TTC549 (cell line): ENCODE measurements around the gene PPP4R2.

ENCODE experiments used
- FAIRE-seq: peaks from 2 replicates; lab custom pipeline; 2012; peaks lifted over from hg19 to GRCh38; lab: Jason Lieb, UNC

Gene PPP4R2, protein sequence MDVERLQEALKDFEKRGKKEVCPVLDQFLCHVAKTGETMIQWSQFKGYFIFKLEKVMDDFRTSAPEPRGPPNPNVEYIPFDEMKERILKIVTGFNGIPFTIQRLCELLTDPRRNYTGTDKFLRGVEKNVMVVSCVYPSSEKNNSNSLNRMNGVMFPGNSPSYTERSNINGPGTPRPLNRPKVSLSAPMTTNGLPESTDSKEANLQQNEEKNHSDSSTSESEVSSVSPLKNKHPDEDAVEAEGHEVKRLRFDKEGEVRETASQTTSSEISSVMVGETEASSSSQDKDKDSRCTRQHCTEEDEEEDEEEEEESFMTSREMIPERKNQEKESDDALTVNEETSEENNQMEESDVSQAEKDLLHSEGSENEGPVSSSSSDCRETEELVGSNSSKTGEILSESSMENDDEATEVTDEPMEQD

GRCh38 chr3:72996473-72997333 is at the start of gene PPP4R2:
Gene PPP4R2 (plus strand): TSS chr3:72996811. CDS start chr3:72997038, 227 bp downstream.
- no peak for FAIRE-seq

DNA sequence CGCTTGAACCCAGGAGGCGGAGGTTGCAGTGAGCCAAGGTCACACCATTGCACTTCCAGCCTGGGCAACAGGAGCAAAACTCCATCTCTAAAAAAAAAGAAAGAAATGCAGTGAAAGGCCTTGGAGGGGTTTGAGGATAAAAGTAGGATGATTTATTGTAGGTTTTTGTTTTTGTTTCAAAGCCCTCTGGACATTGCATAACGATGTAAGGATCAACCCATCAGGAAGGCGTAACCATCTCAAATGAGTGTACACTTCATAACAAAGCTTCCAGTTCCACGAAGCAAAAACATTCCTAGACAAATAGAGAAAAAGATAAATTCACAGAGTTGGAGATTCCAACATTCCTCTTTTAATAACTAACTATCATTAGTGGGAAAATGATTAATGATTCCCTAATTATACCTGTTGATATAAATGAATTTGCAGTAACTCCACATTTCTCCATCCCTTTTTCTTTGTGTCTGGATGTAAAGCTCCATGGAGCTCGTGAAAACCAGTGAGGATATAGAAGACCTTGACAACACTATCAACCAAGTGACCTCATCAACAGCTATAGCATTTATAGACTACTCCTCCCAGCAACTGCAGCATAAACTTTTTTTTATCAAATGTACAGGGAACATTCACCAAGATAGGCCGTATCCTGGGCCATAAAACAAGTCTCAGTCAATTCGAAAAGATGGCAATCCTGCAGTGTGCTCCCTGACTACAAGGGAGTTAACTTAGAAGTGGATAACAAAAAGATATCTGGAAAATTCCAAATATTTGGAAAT is 48.7 kb upstream of the PPP4R2 start:
- no peak for FAIRE-seq

GRCh38 chr3:72949016-72949415 is 47.6 kb upstream of the PPP4R2 start:
- no peak for FAIRE-seq

DNA sequence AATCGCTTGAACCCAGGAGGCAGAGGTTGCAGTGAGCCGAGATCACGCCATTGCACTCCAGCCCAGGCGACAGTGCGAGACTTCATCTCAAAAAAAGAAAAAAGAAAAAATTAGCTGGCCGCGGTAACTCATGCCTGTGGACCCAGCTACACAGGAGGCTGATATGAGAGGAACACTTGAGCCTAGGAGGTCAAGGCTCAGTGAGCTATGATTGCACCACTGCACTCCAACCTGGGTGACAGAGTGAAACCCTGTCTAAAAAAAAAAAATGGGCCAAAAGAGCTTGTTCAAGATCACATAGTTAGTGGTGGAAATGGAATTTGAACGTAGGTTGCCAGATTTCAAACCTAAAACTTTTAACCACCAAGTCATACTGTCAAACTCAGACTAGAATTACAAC is 46.2 kb upstream of the PPP4R2 start:
- no peak for FAIRE-seq

DNA sequence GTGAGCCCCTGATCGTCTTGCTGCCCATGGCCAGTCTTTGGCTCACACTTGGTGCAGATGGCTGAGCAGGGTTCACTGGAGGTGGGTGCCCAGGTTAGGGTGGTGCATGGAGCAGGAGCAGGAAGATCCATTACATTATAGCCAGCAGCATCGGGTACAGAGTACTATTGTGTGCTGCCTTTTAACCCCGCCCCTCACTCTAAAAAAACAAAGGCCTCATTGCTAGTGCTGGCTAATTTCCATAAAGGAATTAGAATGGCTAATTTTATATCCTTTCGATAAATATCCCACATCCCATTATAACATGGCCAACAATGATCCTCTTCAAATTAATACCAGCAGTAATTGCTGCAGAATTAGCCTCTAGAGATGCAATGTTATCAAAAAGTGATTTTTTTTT is 45.8 kb upstream of the PPP4R2 start:
- FAIRE-seq = no peak

DNA sequence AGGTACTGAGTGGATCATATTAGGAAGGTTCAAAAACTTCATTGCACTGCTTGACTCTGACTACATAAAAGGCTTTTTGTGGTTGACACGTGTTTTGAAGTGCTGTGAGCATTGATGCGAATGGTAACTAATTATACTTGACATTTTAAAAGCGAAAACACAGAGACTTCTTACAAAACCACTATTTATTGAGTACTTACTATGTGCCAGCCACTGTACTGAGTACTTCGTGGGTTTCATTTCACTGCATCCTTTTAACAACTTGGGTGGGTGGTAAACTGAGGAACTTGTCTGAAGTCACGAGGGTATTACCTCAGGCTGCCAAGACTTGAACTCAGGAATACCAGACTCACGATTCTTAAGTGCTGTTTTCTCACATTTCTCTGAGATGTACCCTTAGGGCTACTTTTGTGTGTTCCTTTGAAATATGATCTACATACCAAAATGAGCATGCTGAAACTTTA is 45.3 kb upstream of the PPP4R2 start:
- no peak for FAIRE-seq

- FAIRE-seq = no peak
These were observed 43.2 kb upstream of the PPP4R2 start for GRCh38 chr3:72953325-72953956.

GRCh38 chr3:72957297-72957696 is 39.3 kb upstream of the PPP4R2 start:
- no peak for FAIRE-seq

GRCh38 chr3:72959336-72959735 is 37.3 kb upstream of the PPP4R2 start:
- no peak for FAIRE-seq

DNA sequence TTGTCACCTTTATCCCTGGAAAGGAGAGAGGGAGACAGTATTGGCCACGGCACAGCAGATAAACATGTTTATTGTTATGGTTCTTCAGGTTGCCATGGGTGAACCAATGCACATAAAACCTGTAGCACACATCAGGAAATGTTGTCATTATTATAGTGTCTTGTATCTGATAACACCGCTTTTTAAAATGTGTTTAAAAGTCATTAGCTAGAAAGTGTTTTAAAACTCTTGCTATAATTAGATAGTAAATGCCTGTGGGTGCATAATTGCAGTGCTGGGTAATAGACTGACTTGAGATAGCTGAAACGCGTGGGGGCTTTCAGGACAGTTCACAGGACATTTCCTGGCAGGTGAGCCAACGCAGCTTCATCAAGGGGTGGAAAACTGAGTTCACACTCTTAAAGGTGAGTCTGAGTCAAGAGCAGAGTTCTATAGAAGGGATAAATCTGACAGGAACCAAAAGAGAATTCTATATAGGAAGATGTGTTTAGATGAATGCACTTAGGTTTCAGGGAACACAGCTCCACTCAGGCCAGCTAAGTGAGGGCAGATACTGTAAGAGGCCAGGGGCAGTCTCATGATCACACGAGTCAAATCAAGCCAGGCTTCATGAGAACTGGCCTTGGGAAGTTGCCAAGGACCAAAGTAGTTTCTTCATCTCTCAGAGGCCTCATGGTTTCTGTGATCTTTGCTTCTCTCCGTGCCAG is 35.6 kb upstream of the PPP4R2 start:
- FAIRE-seq = no peak

DNA sequence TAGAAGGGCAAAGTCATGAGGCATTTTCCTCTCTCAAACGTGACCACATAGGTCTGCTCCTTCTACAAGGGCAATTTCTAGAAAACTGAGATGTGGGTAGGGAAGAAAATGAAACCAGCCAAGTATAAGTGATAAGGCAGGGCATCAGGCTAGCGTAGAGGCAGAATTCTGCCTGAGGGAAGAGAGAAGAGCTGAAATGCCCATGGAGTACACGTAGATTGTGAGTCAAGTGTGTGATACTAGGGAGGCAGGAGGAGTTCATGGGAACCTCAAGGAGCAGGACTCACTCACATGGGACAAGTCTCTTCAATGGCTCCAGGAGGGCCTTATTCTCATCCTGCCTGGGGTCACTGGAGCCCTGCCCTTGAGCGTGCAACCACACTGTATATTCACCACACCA is 34.9 kb upstream of the PPP4R2 start:
- FAIRE-seq = no peak

DNA sequence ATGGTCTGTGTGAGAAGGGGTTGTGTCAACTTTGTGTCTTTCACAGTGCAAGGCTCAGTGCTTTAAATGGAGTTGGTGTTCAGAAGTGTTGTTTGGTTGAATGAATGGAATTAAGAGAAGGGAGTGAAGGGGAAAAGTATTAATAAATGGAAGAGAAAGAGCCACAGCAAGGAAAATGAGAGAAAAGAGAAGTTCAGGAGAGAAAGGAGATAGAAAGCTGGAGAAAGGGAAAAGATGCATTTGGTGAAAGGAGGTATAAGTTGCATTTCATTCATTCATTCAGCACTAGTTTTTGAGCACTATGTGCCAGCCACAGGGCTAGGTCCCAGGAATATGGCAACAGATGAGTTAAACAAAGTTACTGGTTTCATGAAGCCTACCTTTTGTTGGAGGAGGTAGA is 34.3 kb upstream of the PPP4R2 start:
- FAIRE-seq = no peak

DNA sequence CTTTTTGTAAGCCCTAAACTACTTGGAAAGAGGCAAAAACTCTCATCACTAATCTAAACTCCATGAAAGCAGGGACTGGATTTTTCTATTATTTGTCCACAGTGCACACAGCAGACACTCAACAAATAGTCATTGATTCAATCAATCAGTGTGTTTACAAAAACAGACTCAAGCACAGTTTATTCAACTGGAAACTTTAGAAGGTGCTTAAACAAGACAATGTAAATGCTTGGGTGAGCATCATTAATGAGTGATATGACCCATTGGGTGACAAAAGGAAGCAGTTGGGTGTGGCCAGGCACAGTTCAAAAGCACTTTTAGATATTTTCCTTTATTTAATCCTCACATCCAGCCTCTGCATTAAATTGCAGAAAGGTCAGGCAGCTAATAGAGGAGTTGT is 32.0 kb upstream of the PPP4R2 start:
- FAIRE-seq = no peak

DNA sequence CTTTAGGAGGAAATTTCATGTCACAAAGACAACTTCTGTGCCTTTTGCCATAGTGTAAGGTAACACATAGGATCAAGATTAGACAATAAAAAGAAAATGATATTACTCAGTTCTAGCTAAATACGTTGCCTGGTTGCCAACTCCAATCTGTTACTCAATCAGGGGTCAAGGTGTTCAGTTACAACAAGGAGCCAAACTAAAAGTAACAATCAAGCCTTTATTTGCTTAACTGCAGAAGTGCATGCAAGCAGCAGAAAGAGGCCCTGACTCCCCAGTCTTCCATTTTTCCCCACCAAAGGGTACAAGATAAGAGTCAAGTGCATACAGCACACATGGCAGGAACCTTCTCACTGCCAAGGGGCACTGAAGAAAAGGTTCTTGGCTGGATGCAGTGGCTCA is 28.3 kb upstream of the PPP4R2 start:
- no peak for FAIRE-seq

DNA sequence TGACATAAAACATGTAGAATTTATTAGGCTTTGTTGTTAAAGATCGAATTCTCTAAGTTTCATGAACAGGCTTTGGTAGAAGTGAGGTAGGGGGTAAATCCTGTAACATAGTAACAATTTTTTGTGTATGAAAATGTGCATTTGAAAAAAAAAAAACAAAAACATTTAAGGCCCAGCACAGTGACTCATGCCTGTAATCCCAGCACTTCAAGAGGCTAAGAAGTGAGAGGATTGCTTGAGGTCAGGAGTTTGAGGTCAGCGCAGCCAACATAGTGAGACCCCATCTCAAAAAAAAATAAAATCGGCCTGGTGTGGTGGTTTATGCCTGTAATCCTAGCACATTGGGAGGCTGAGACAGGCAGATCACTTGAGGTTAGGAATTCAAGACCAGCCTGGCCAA is 26.8 kb upstream of the PPP4R2 start:
- FAIRE-seq = no peak

DNA sequence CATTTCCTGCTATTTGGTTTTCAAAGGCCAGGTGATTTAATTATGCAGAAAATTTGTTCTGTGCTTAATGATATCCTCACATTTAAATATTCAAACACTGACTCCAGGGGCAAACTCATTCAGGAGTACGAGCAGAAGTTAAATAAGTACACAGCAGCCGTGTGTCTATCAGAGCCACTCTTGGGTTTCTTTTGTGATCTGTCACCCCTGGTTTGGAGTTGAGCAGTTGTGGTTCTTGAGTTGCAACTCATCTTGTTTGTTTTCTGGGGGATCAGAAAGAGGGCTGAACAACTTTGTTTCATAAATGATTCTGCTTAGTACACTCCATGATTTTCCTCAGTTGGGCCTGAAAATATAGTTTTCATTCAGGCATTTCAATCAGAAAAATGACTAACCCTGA is 25.7 kb upstream of the PPP4R2 start:
- no peak for FAIRE-seq

GRCh38 chr3:72972706-72973030 is 23.9 kb upstream of the PPP4R2 start:
- no peak for FAIRE-seq

DNA sequence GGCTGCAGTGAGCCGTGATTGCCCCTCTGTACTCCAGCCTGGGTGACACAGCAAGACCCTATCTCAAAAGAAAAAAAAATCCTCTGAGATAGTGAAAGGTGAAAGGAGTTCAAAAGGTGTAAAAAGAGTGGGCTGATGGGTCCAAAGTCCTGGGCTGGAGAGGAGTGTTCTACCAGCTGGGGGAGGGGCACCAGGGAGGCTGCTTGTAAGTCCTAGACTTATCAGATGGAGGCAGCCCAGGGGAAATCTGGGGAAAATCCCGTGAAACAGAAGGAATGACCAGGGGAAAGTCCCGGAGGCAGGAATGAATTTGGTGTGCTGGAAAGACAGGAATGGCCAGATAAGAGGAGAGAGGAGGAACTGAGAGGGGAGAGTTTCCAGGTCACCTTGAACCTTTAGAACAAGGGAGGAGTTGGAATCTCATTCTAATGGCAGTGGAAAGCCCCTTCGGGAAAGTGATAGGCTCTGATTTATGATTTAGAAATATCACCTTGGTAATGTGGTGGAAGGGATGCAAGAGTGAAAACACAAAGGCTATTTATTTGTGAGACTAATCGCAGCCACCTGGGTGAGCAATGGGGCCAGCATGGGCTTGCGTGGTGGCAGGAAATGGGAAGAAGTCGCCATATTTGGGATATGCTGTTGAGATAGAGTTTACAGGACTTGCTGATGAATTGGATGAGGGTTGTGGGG is 23.4 kb upstream of the PPP4R2 start:
- no peak for FAIRE-seq

GRCh38 chr3:72973786-72974185 is 22.8 kb upstream of the PPP4R2 start:
- FAIRE-seq = no peak

DNA sequence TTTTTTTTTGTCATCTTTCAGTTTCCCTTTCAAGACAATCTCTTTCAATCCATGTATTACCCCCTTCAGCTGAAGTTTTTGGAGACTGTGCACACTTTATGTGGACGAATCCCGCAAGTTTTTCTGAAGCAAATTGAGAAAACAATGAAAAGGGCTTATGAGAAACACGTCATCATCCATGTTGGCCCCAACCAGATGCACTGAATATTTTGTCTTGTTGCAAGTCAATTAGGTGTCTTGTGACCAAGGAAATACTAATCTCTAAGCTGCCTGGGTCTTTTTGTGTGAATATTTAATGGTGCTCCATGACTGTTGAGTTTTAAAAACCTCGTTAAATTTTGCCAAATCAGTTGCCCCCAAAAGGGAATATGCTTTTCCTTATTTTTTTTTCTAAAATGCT is 21.7 kb upstream of the PPP4R2 start:
- FAIRE-seq = no peak

DNA sequence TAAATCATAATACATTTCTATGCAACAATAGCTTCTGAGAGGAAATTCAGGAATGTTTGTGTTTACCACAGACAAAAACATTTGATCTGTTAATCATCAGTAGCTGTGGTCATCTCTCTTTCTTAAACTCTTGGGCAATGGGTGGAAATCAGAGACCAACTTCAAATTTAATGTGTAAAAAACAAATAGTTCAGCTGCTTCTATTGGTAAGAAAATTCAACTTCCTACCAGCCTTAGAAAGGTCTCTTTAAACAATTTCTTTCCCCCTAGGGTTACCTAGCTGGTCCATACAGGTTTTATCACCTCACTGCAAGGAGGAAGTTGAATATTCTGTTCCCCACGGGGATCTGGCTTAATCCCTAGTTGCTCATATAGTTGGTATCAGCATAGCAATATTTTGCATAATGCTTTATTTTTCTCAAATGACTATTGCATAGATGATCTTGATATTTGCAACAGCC is 20.3 kb upstream of the PPP4R2 start:
- no peak for FAIRE-seq
